DOHH2 (cell line): Measurements from ENCODE around the gene CCDC197.

Experiments
- H3F3A ChIP-seq: fragments of 200-600 bp; sonication (generic), shearing (Covaris generic); 2 replicates; pipeline ENCODE4 v1.6.0; 2016; ENCODE audit warnings: antibody characterized with exemption, mild to moderate bottlenecking; ENCODE audit not compliant: control insufficient read depth, insufficient read depth
- H3K27ac ChIP-seq: fragments of 200-600 bp; sonication (generic); 2 replicates; pipeline ENCODE4 v1.5.1; 2014; ENCODE audit warnings: low read depth, mild to moderate bottlenecking, low read length, moderate library complexity
- H3K27me3 ChIP-seq: fragments of 200-600 bp; sonication (generic); 2 replicates; pipeline ENCODE4 v1.6.1; 2014; ENCODE audit warnings: mild to moderate bottlenecking, low read length, mixed read lengths; ENCODE audit not compliant: control insufficient read depth
- H3K36me3 ChIP-seq: fragments of 200-600 bp; sonication (generic); 2 replicates; pipeline ENCODE4 v1.6.1; 2014; ENCODE audit warnings: mild to moderate bottlenecking, low read length, moderate library complexity, mixed read lengths; ENCODE audit not compliant: control insufficient read depth
- H3K4me1 ChIP-seq: fragments of 200-600 bp; sonication (generic); 2 replicates; pipeline ENCODE4 v1.6.1; 2014; ENCODE audit warnings: mild to moderate bottlenecking, low read length, mixed read lengths; ENCODE audit not compliant: control insufficient read depth
- H3K4me2 ChIP-seq: fragments of 200-600 bp; sonication (generic); 2 replicates; pipeline ENCODE4 v1.6.0; 2014; ENCODE audit warnings: mild to moderate bottlenecking, low read length, moderate library complexity
- H3K4me3 ChIP-seq: fragments of 200-600 bp; sonication (generic); 2 replicates; pipeline ENCODE4 v1.5.1; 2014; ENCODE audit warnings: mild to moderate bottlenecking, low read length, mixed read lengths
- H3K79me2 ChIP-seq: fragments of 200-600 bp; sonication (generic); 2 replicates; pipeline ENCODE4 v1.6.1; 2014; ENCODE audit warnings: mild to moderate bottlenecking, low read length, mixed read lengths; ENCODE audit not compliant: control insufficient read depth
- H3K9me2 ChIP-seq: fragments of 200-600 bp; sonication (generic); replicated peaks from 2 replicates; pipeline ENCODE4 v1.6.1; 2014; ENCODE audit warnings: mild to moderate bottlenecking, low read length, mixed read lengths; ENCODE audit not compliant: control insufficient read depth
- H3K9me3 ChIP-seq: fragments of 200-600 bp; sonication (generic); 2 replicates; pipeline ENCODE4 v1.6.1; 2014; ENCODE audit warnings: antibody characterized with exemption, low read length, mixed read lengths; ENCODE audit not compliant: control insufficient read depth, insufficient read depth
- H4K20me1 ChIP-seq: fragments of 200-600 bp; sonication (generic); 2 replicates; pipeline ENCODE4 v1.6.0; 2014; ENCODE audit warnings: low read depth, mild to moderate bottlenecking, antibody characterized with exemption, low read length, moderate library complexity; ENCODE audit not compliant: control insufficient read depth, insufficient read depth
- CTCF ChIP-seq: fragments of 200-600 bp; sonication (generic); IDR thresholded peaks from one replicate; pipeline ENCODE4 v1.5.1; 2014; ENCODE audit warnings: antibody characterized with exemption, mild to moderate bottlenecking, low read depth, low read length; ENCODE audit not compliant: poor library complexity, severe bottlenecking
- EZH2phosphoT487 ChIP-seq: fragments of 200-600 bp; sonication (generic); IDR thresholded peaks from 2 replicates; pipeline ENCODE4 v1.6.1; 2017; ENCODE audit warnings: borderline replicate concordance, mild to moderate bottlenecking, antibody characterized with exemption, low read length, moderate library complexity, mixed read lengths

Gene CCDC197

GRCh38 chr14:94016446-94016976, 19.4 kb downstream of the CCDC197 start:
- H3K4me2 ChIP-seq = no peak overlapping the region
- H3K27ac ChIP-seq = no peak overlapping the region
- H3K9me3 ChIP-seq = no peaks in the 10 kb centered on the region
- no peaks in the 10 kb centered on the region for H3K36me3 ChIP-seq
- H3K4me3 ChIP-seq = no peak overlapping the region
- H3F3A ChIP-seq = no peaks in the 10 kb centered on the region
- H3K9me2 ChIP-seq = no peaks in the 10 kb centered on the region
- H3K4me1 ChIP-seq = peaks cover 5% of the 10 kb centered on the region
- TF ChIP-seq CTCF (no peak), EZH2phosphoT487 (no peak)
- no peaks in the 10 kb centered on the region for H3K79me2 ChIP-seq
- peaks cover 34% of the 10 kb centered on the region for H3K27me3 ChIP-seq
- no peaks in the 10 kb centered on the region for H4K20me1 ChIP-seq

DNA sequence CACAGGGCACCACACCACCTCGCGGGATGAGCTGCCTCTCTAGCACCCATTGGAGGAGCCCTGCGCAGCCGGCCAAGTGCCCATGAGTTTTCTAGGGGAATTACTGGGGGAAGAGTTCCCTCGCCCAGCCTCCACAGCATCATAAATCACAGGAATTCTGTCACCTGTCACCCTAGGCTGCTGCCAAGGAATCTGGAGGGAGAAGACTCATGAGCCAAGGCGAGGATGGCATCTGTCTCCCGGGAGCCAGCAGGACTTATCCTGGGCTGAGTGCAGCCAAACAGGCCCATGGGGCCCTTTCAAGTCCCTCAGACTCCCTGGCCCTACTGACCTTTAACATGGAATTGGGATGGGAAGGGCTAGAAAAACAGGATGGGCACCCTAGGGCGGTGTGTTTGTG, 21.2 kb downstream of the CCDC197 start:
- Histone ChIP-seq H3K9me2 (no peaks in the 10 kb centered on the region), H3K9me3 (no peaks in the 10 kb centered on the region), H3K27ac (no peak overlapping the region), H3K4me2 (no peak overlapping the region), H4K20me1 (no peaks in the 10 kb centered on the region), H3K4me3 (no peak overlapping the region), H3K79me2 (no peaks in the 10 kb centered on the region), H3K36me3 (no peaks in the 10 kb centered on the region), H3K27me3 (peaks cover 43% of the 10 kb centered on the region), H3F3A (no peaks in the 10 kb centered on the region), H3K4me1 (no peaks in the 10 kb centered on the region)
- TF ChIP-seq CTCF (no peak), EZH2phosphoT487 (no peak)

DNA sequence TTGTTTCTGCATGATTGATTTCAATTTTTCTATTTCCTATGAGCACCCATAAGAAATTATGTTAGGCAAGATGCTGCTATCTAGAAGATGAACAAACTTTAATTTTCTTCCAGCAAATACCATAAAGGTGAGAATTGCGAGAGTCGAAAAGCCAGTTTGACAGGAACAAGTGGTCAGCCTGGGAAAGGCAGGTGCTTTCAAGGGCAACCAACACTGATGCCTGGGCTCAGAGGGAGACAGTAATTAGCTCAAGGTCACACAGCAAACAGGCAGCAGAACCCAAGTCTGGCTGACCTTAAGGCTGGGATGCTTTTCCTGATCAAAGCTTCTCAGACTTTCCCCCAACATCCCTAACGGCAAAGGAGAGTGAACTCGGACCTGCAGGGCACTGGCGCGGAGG, 22.2 kb downstream of the CCDC197 start:
- Histone ChIP-seq H3K36me3 (no peaks in the 10 kb centered on the region), H3K79me2 (no peaks in the 10 kb centered on the region), H3K9me2 (no peaks in the 10 kb centered on the region), H3K27ac (no peak overlapping the region), H3F3A (no peaks in the 10 kb centered on the region), H3K9me3 (no peaks in the 10 kb centered on the region), H4K20me1 (no peaks in the 10 kb centered on the region), H3K4me1 (no peaks in the 10 kb centered on the region), H3K27me3 (peaks cover 43% of the 10 kb centered on the region), H3K4me2 (no peak overlapping the region), H3K4me3 (no peak overlapping the region)
- no peak for TF ChIP-seq EZH2phosphoT487
- no peak for TF ChIP-seq CTCF

DNA sequence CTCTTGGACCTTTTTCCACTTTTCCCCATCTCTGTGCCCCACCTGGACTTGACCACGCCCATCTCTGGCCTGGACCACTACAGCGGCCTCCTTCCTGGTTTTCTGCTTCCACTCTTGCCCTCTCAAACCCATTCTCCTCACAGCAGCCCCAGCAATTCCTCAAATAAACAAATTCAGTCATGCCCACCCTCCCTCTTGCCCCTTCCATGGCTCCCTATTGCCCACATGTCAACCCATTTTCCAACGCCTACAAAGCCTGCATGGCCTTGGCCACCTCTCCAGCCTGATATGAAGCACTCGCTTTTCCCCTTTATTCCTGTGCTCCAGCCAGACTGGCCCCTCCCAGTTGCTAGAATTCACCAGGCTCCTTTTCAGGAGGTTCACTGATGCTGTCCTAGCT, 23.2 kb downstream of the CCDC197 start:
- TF ChIP-seq EZH2phosphoT487 = no peak
- no peak for TF ChIP-seq CTCF
- no peaks in the 10 kb centered on the region for H4K20me1 ChIP-seq
- H3K27me3 ChIP-seq = peaks cover 38% of the 10 kb centered on the region
- H3K4me1 ChIP-seq = no peaks in the 10 kb centered on the region
- H3K27ac ChIP-seq = no peak overlapping the region
- no peak overlapping the region for H3K4me2 ChIP-seq
- H3F3A ChIP-seq = no peaks in the 10 kb centered on the region
- no peaks in the 10 kb centered on the region for H3K36me3 ChIP-seq
- H3K4me3 ChIP-seq = no peak overlapping the region
- H3K9me3 ChIP-seq = no peaks in the 10 kb centered on the region
- no peaks in the 10 kb centered on the region for H3K79me2 ChIP-seq
- no peaks in the 10 kb centered on the region for H3K9me2 ChIP-seq
